HG02840 (cell line): ENCODE data around the gene PROCA1.
A peak's percentile ranks its signal among the peaks of the same experiment; 100 is the strongest.

ENCODE experiments used
- ATAC-seq: cut with Tn5 transposase; IDR thresholded peaks from one replicate; pipeline ENCODE4 v1.9.1; 2021; ENCODE audit warnings: mild to moderate bottlenecking, moderate library complexity, moderate number of reproducible peaks; ENCODE audit not compliant: unreplicated experiment, low FRiP score

PROCA1 gene, protein sequence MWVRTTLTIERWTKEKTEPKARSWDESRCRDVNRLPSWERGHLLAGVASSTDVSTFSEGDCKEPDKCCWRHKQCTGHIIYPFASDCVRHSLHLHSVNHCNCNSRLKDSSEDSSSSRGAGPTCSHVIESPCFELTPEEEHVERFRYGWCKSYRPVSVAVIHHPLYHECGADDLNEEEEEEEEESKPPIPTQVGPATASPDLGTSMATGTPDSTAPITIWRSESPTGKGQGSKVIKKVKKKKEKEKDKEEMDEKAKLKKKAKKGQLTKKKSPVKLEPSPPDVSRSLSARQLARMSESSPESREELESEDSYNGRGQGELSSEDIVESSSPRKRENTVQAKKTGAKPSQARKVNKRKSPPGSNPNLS

DNA sequence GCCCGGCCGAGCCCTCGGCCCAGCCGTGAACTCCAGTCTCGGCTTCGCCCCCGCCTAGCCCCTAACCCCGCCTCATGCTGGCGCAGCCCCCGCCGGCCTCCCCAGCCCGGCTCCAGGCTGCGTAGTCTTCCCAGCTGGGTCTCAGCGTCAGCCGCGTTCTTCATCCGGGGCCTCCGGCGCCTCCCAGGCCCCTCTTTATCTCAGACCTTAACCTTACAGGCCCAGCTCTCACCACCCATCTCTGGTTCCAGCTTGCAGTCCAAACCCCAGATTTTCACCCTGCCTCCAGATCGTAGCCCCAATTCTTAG is at the start of gene PROCA1:
Gene PROCA1 (minus strand): TSS at position 166 of the 309 bp plus-strand sequence. CDS start 228 bp downstream, outside the sequence.
- ATAC-seq = peak; percentile 36

DNA sequence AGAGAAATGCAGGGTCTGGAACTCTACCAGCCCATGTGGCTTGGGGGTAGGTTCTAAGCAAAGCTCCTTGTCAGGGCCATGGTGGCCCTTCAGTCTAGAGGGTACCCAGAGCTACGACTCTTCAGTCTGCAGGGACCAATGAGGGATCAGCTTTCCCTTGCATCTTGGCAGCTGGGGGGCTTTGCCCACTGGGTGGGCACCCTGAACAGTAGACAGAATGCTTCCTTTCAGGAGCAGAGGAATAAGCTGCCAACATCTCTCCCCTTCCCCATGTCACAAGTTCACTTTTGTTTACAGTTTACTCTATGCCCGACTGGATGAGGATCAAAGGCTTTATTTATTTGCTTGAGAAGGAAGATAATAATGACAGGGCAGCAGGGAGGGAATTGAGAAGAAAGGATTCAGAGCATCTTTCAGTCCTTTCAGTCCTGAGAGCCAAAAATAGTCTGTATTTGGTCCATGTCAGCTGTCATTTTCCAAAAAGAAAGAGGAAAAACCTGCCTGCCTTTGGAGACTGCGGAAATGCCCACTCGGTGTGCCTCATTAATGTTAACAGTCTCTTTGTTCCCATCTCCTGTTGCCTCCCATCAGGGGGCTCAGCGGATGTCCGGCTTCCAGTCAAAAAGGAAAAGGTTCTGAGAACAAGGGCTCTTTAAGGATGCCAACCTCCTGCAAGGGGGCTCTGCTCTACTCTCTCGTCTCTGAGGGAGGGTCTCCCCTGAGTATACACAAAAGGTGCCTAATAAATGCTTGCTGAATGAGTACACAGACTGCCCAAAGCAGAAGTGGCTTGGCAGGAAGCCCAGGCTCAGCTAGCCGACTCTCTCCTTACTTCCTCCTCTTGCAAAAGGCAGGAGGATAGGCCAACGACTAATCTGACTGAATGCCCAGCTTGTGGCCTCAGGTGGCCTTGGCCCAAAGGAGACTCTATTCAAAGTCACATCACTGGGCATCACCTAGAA is 49.2 kb upstream of the PROCA1 start:
- no peak for ATAC-seq

DNA sequence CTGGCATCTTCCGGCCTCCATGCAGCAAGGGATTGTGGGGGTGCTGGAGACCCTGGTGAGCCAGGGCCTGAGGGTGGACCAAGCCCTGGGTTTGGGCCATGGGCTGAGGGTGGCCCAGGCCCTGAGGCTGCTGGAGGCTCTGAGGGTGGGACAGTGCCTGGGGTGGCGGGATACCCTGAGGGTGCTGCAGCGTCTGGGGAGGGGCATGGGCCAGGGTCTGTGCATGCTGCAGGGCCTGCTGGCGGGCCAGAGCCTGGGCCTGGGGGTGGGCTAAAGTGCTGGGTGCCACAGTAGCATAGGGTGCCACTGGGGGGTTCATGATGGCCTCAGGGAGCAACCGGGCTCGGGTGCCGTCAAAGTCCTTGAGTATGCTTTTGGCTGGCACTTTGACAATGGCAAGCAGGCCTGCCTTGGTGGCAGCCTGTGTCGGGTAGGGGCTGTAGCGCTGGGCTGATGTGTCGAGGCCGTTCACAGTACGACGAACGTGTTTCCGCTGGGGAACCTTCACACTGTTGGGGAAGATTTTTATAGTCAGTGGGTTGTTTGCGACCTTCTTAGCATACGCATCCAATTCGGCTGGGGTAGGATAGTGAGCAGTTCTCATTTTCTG is 47.7 kb upstream of the PROCA1 start:
- ATAC-seq = no peak

DNA sequence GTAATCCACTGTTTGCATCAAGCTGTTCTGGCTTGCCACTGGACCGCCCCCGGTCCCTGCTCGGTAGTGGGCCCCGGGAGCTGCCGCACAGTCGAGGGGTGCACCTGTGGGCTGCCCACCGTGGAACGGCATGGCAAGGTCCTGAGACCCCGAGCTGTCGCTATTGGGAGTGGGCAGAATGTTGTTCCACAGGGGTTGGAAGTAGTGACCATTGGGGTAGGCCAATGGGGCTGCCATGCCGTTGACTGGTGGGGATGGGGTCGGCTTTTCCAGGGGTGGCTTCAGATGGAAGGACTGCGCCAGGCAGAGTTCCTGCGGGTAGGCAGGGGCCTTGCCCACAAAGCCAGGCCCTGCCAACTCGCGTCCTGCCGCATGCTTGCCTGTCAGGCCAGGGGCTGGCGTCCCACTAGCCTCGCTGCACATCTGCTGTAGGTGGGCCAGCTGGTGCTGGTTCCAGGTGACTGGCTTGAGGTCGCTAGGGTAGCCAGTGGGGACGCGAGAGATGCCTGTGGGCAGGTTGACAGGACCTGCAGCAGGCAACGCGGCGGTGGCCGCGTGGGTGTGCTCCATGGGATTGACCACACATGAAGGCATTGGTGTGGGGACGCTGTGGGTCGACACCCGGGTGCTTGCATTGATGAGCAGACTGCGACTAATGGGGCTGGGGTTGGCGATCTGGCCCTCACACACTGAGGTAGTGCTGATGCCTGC is 46.9 kb upstream of the PROCA1 start:
- ATAC-seq = no peak

DNA sequence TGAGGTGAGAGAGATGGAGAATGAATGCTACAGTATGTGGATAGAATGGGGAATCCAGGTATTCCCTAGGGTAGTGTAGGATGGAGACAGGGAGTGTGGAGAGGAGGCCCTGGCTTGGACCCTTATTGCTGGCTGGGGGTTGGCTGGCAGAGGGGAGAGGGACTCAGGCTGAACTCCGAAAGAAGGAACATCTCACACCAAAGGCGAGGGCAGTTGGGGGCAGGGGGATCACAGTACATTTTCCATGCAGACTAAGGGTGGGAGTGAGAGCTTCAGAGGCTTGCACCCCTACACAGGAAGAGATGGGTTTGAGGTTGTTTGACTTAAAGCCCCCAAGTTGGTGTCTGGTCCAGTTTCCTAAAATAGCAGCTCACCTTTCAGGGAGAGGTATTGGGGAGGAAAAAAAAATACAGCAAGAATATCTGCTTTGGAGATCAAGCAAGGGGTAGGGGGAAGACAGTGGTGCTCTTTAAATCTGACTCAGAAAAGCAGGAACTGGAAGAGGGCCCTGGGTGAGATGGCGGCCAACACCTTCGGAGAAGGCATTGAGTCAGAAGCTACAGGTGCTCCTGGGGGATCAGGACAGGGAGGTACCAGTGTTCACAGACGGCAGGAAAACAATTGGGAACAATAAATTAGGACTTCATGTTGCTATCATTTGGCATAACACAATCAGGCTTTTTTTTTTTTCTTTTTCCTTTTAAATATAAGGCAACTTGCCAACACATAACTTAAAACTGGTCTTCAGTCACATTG is 44.5 kb upstream of the PROCA1 start:
- no peak for ATAC-seq

DNA sequence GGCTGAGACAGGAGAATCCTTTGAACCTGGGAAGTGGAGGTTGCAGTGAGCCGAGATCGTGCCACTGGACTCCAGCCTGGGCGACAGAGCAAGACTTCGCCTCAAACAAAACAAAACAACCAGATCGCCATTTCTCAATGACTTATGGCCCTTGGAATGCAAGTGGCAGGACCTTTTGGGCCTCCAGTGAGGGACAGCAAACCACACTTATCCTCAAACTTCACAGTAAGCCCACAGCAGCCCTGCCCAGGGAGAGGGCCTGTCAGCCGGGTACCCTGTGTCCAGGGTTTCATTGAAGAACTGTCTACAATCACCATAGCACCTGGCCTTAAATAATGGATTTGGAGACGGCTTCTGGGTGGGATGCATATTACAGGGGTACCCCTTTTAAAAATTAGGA is 43.8 kb upstream of the PROCA1 start:
- no peak for ATAC-seq

DNA sequence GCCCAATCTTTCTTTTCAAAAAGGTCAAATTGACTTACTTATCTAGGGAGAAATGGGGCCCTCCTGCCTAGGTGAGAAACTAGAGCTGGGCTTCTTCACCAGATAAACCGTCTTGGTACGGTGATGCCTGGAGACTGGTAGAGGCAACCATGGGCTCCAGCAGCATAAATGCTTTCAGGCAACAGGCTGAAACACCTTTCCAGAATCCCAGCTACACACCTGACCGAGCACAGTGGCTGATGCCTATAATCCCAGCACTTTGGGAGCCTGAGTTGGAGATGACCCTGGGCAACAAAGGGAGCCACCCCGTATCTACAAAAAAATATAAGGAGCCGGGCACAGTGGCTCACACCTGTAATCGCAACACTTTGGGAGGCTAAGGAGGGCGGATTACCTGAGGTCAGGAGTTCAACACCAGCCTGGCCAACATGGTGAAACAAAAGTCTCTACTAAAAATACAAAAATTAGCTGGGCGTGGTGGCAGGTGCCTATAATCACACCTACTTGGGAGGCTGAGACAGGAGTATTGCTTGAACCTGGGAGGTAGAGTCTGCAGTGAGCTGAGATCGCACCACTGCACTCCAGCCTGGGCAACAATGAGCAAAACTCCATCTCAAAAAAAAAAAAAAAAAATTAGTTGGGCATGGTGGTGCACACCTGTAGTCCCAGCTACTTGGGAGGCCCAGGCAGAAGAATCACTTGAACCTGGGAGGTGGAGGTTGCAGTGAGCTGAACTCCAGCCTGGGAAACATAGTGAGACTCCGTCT is 40.1 kb upstream of the PROCA1 start:
- no peak for ATAC-seq

DNA sequence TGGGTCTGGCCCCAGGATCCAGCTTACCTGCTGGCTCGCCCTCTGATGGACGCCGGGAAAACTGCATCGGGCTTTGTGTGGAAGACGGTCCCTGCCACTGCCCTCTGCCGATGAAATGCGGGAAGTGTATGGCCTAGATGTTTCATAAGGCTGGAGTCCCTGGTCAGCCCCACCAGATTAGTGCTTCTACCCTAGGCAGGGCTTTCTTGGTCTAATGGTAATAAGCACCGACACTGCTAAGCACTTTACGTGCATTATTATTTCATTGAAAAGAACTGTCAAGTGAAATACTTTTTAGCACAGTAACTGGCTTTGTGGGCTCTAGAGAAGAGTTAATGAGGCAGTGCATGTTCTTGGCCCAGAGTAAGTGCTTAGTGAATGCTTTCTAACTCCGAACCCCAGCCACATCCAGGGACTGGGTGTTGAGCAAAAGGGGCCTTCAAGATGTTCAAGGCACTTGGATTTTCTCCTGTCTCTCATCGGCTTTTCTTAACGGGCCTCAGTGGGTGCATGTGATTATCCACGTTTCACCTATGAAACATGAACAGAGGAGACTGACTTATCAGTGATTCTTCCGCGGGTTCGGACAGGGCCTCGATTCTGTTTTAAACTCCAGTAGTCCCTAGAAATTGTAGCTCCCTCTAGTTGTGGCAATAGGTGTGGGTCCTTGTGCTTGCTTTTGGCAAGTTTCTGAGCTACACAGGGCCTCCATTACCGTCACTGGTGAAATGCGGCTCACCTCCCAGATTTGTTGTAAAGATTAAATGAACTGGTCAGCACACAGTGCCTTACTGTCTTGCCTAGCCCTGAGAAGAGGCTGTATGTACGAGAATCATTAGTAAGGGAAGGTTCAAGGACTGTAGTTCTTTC is 38.7 kb upstream of the PROCA1 start:
- peak; percentile 66 for ATAC-seq

DNA sequence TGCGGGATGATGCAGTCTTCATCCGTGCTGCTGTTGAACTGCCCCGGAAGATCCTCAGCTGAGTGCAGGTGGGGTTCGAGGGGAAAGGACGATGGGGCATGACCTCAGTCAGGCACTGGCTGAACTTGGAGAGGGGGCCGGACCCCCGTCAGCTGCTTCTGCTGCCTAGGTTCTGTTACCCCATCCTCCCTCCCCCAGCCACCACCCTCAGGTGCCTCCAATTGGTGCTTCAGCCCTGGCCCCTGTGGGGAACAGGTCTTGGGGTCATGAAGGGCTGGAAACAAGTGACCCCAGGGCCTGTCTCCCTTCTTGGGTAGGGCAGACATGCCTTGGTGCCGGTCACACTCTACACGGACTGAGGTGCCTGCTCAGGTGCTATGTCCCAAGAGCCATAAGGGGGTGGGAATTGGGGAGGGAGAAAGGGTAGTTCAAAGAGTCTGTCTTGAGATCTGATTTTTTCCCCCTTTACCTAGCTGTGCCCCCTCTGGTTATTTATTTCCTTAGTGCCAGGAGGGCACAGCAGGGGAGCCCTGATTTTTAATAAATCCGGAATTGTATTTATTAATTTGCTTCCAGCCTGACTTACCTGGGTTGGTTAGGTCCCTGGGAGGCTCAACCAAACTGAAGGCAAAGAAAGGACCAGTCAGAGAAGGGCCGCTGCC is 38.0 kb upstream of the PROCA1 start:
- ATAC-seq = no peak

DNA sequence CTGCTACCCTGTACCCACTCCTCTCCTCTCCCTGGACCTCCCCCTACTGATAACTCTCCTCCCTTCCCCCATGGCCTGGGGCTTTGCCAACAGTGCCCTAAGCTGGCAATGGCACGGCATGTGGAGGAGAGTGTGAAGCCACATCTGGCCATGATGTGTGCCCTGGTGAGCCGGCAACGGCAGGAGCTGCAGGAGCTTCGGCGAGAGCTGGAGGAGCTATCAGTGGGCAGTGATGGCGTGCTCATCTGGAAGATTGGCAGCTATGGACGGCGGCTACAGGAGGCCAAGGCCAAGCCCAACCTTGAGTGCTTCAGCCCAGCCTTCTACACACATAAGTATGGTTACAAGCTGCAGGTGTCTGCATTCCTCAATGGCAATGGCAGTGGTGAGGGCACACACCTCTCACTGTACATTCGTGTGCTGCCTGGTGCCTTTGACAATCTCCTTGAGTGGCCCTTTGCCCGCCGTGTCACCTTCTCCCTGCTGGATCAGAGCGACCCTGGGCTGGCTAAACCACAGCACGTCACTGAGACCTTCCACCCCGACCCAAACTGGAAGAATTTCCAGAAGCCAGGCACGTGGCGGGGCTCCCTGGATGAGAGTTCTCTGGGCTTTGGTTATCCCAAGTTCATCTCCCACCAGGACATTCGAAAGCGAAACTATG is 37.3 kb upstream of the PROCA1 start:
- no peak for ATAC-seq

DNA sequence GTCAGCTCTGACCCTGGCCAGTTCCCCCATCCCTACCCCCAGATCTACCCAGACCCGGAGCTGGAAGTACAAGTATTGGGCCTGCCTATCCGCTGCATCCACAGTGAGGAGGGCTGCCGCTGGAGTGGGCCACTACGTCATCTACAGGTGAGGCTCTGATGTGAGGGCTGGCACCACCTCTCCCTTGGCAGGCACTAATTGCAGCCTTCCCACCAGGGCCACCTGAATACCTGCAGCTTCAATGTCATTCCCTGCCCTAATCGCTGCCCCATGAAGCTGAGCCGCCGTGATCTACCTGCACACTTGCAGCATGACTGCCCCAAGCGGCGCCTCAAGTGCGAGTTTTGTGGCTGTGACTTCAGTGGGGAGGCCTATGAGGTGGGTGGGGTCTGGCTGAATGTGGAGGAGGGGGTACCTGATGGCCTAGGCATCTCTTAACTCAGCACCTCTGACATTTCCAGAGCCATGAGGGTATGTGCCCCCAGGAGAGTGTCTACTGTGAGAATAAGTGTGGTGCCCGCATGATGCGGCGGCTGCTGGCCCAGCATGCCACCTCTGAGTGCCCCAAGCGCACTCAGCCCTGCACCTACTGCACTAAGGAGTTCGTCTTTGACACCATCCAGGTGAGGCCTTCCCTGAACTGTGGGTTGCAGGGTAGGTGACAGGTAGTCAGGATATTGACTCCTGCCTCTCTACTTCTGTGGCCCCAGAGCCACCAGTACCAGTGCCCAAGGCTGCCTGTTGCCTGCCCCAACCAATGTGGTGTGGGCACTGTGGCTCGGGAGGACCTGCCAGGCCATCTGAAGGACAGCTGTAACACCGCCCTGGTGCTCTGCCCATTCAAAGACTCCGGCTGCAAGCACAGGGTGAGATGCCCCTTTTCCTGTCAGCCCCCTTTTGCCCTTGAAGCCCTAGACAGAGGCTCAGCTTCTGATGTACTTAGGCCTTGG is 36.4 kb upstream of the PROCA1 start:
- ATAC-seq = no peak

DNA sequence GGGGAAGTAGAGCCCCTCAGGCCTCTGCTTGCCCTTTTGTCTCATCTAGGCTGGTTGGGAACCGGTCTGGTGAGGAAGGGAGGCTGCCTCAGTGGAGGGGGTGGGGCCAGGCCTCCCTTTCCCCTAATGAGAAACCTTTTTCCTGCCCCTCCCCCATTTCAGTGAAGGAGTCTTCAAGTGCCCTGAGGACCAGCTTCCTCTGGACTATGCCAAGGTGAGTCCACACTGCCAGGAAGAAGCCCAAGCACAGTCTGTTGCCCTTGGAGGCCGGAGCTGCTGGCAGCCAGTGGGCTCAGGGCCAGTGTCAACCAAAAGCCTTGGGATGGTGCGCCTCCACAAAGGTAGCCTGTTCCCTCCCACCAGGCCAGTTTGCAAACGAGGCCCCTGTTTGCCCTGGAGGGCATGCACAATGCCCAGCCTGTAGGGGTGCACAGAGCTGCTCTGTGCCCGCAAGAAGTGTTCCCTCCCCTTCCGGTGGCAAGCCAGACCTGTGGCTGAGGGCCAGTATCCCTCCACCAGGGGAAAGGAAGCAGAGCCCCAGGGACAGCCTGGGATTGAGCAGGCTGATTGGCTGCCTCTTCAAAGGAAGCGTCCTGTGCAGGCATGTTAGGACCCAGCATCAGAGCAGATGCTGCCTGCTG is 35.5 kb upstream of the PROCA1 start:
- ATAC-seq = no peak

DNA sequence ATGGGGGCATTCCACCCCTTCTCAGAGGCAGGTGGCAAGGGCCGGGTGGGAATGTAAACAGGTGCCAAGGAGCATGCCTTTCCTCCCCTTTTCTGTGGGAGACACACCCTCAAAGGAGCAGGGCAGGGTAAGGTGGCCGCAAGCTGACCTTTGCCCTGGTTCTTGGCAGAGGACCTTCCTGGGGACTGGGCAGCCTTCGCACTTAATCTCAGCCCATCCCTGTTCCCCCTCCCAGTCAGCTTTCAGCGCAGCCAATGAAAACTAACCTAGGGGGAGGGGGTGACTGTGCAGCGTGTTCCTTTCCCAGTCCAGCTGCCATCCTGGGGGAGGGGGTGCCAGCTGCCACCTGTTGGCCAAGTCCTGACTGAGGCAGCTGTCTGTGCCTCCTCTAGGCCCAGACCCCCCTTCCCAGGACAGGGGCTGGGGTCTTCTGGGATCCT is 34.9 kb upstream of the PROCA1 start:
- no peak for ATAC-seq

DNA sequence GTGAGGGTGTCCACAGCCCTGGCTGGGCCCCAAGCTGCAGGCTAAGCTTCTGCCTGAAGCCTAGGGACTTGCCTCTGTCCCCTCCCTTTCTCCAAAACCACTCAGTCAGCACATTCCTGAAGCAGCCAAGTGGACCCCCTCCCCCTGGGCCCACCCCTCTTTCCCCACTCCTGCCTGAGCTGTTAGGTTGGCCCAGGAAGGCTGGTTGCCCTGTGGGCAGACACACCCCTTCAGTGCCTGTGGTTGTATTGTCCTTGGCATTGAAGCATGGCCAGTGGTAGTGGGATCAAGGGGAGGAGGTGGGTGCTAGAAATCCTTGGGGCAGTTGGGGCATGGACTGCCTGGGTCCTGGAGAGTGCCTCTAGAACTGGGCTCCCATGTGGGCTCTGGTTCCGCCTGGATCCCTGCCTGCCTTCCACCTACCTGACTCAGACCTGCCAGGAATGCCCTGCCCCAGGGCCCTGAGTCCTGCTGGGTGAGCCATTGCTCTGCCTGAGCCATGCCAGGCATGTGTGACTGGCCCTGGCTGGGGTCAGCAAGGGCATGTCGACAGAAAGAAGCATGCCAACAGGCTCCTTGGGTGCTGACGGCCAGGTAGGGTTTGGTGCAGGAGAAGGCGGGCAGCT is 34.2 kb upstream of the PROCA1 start:
- ATAC-seq = no peak
